GM19468 (cell line): ENCODE measurements around the gene MMS22L.

Experiments
- ATAC-seq: cut with Tn5 transposase; IDR thresholded peaks from one replicate; pipeline ENCODE4 v1.9.1; 2021; ENCODE audit warnings: mild to moderate bottlenecking, moderate library complexity, moderate number of reproducible peaks; ENCODE audit not compliant: unreplicated experiment; ENCODE audit errors: extremely low read depth

MMS22L gene

DNA sequence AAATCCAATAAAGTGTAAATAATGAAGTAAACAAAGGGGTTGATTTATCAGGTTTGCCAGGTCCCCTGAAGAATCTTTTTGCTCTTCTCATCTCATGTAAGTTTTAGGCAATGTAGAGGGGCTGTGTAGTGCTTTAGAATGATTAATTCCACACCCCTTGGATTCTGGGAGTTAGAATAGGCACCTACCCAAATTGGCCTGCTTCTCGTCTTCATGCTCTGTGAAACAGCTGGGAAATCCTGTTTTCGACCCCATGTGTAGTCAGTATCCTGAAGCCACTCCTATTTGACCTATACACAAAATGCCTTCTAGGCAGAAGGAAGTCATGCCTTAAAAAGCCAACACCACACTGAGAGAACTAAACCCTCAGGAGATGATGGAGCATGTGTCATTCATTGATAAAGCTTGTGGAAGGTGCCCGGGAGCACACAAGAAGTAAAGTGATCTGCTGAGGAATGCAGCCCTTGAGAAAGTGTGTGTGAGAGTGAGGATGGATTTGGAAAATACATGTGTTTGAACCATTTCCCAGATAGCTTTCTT lies 187.6 kb downstream of the MMS22L start:
- ATAC-seq = no peak

- ATAC-seq = no peak
Observed at GRCh38 chr6:97094376-97094775, 188.6 kb downstream of the MMS22L start.

DNA sequence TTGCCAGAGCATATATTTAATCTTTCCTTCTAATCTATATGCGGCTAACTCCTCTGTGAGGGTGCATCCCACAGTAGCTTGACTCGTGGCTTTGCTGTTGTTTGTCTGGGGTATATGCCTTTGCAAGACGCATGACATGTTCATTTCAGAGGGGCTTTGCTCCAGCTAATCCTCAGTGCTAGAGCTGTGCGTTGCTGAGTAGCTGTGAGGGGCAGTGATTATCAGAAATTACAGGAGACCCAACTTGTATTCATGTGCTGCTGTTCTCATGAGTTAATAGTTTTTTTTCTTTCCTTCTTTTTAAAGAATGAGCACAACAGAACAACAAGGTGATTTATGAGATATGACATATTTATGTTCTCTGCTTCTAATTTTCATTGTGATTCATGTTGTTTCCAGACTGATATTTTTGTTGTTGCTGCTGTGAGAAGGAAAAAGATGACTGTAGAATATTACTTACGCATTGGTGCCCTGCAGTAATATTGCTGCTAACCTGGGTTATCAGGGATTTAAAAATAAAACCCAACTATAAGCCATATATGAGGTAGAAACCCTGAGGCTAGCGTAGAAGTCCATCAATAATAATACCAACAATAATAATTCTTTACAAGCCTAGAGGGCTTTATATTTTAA lies 190.2 kb downstream of the MMS22L start:
- ATAC-seq = no peak
